Neuronal stem cell (in vitro differentiated cells): ENCODE data around the gene NFX1. TPM values are rescaled to one million over a fixed set of nuclear protein-coding genes. Genes with fewer than 3 reads are reported as not detected.
A peak's percentile ranks its signal among the peaks of the same experiment; 100 is the strongest.

Experiments used
- DNase-seq: peaks from one replicate; pipeline ENCODE4 v3.0.0-alpha.2; 2013; ENCODE audit warnings: low spot score
- H2AFZ ChIP-seq: one replicate; pipeline ENCODE4 v1.6.1; 2013; ENCODE audit warnings: mild to moderate bottlenecking, low read length, inconsistent platforms
- H2AK5ac ChIP-seq: 2 replicates; pipeline ENCODE4 v1.6.1; 2013; ENCODE audit warnings: low read depth, mild to moderate bottlenecking, inconsistent platforms, low read length, moderate library complexity, mixed read lengths
- H2BK120ac ChIP-seq: 2 replicates; pipeline ENCODE4 v1.6.1; 2013; ENCODE audit warnings: low read depth, mild to moderate bottlenecking, inconsistent platforms, low read length, moderate library complexity, mixed read lengths
- H2BK12ac ChIP-seq: one replicate; pipeline ENCODE4 v1.6.1; 2013; ENCODE audit warnings: low read length, inconsistent platforms
- H2BK15ac ChIP-seq: 2 replicates; pipeline ENCODE4 v1.6.1; 2013; ENCODE audit warnings: mild to moderate bottlenecking, low read length, inconsistent platforms, mixed read lengths
- H2BK5ac ChIP-seq: one replicate; pipeline ENCODE4 v1.6.1; 2013; ENCODE audit warnings: inconsistent platforms, mild to moderate bottlenecking, low read length, moderate library complexity
- H3K14ac ChIP-seq: one replicate; pipeline ENCODE4 v1.6.1; 2013; ENCODE audit warnings: low read length, inconsistent platforms
- H3K18ac ChIP-seq: 2 replicates; pipeline ENCODE4 v1.6.1; 2013; ENCODE audit warnings: low read length, inconsistent platforms
- H3K23ac ChIP-seq: 2 replicates; pipeline ENCODE4 v1.6.1; 2013; ENCODE audit warnings: low read depth, mild to moderate bottlenecking, mixed read lengths, low read length, inconsistent platforms; ENCODE audit not compliant: poor library complexity
- H3K27ac ChIP-seq: replicated peaks from 3 replicates; pipeline ENCODE4 v1.5.1; 2013; ENCODE audit warnings: low read length, inconsistent platforms
- H3K27me3 ChIP-seq, 3 experiments: 2 replicates each; pipeline ENCODE4 v1.6.1; 2013; ENCODE audit warnings: low read length in 3 of 3, mild to moderate bottlenecking in 2 of 3, inconsistent platforms in 1 of 3, low read depth in 1 of 3, mixed read lengths in 1 of 3, moderate library complexity in 1 of 3; ENCODE audit not compliant: control insufficient read depth in 3 of 3, insufficient read depth in 3 of 3
- H3K36me3 ChIP-seq, 2 donors: replicated peaks in 1 of 2; 2 replicates each; pipeline ENCODE4 v1.6.1; 2013; ENCODE audit warnings: low read length in 2 of 2; ENCODE audit not compliant: control insufficient read depth in 2 of 2, insufficient read depth in 2 of 2
- H3K4ac ChIP-seq: 2 replicates; pipeline ENCODE4 v1.6.1; 2013; ENCODE audit warnings: inconsistent platforms, mild to moderate bottlenecking, low read length, moderate library complexity
- H3K4me1 ChIP-seq, 2 donors: 1 replicate in 1 of 2; 2 replicates in 1 of 2; pipeline ENCODE4 v1.6.1; 2013; ENCODE audit warnings: low read length in 2 of 2, low read depth in 1 of 2; ENCODE audit not compliant: control insufficient read depth in 2 of 2, insufficient read depth in 1 of 2
- H3K4me2 ChIP-seq: one replicate; pipeline ENCODE4 v1.6.1; 2013; ENCODE audit warnings: mild to moderate bottlenecking, low read length, inconsistent platforms; ENCODE audit not compliant: insufficient read depth, poor library complexity, severe bottlenecking
- H3K4me3 ChIP-seq, 2 donors: 2 replicates each; pipeline ENCODE4 v1.5.1; 2013; ENCODE audit warnings: low read length in 2 of 2, mild to moderate bottlenecking in 2 of 2, inconsistent platforms in 1 of 2, moderate library complexity in 1 of 2
- H3K79me1 ChIP-seq: one replicate; pipeline ENCODE4 v1.6.1; 2013; ENCODE audit warnings: low read depth, mild to moderate bottlenecking, inconsistent platforms, low read length, moderate library complexity
- H3K9ac ChIP-seq: one replicate; pipeline ENCODE4 v1.6.1; 2013; ENCODE audit warnings: mild to moderate bottlenecking, low read depth, low read length, inconsistent platforms; ENCODE audit not compliant: poor library complexity
- H3K9me3 ChIP-seq, 2 donors: replicated peaks in 1 of 2; 2 replicates each; pipeline versions ENCODE3 to v1.6.1; 2013; ENCODE audit warnings: low read length in 2 of 2, mild to moderate bottlenecking in 2 of 2, inconsistent platforms in 1 of 2, low read depth in 1 of 2, mixed read lengths in 1 of 2, moderate library complexity in 1 of 2; ENCODE audit not compliant: control insufficient read depth in 2 of 2, insufficient read depth in 1 of 2
- H4K8ac ChIP-seq: one replicate; pipeline ENCODE4 v1.6.1; 2013; ENCODE audit warnings: low read depth, mild to moderate bottlenecking, inconsistent platforms, low read length, moderate library complexity
- H4K91ac ChIP-seq: one replicate; pipeline ENCODE4 v1.6.1; 2013; ENCODE audit warnings: low read length, low read depth, mild to moderate bottlenecking, inconsistent platforms; ENCODE audit not compliant: poor library complexity
- WGBS, 2 donors: extraction: QIAGEN DNeasy Blood & Tissue Kit; methylation state at CpG; one replicate each; pipeline ENCODE4 v1.1.7; 2013; ENCODE audit warnings: missing lambda C conversion rate in 2 of 2, mixed read lengths in 1 of 2; ENCODE audit not compliant: insufficient read length in 2 of 2, insufficient replicate concordance in 1 of 2; ENCODE audit errors: extremely low coverage in 2 of 2; 5-methylcytosine and 5-hydroxymethylcytosine counted together
- polyA plus RNA-seq, 2 experiments: library from polyadenylated mRNA; stranded (reverse); fragments of 200-250 nt; gene quantifications; one replicate each; pipeline ENCODE4 v1.2.3, GENCODE V29; 2013

The NFX1 gene
- 14.7 TPM for polyA plus RNA-seq (2013, experiment 1 of 2)
- polyA plus RNA-seq (2013, experiment 2 of 2), result 15.8 TPM

- H3K27ac ChIP-seq, result peak within 1 kb of the TSS; percentile 57
Observed at GRCh38 chr9:33290247-33291030, at the start of gene NFX1. TSS of gene NFX1 (plus strand) at chr9:33290516. CDS start at chr9:33290573, 57 bp downstream.

GRCh38 chr9:33241298-33241697 lies 49.0 kb upstream of the NFX1 start:
- Histone ChIP-seq H3K14ac (no peak overlapping the region), H2AFZ (no peak overlapping the region), H3K9ac (no peak overlapping the region), H2AK5ac (no peak overlapping the region), H3K9me3 (no peaks in the 10 kb centered on the region), H3K23ac (no peak overlapping the region), H4K91ac (no peak overlapping the region), H3K27ac (no peak overlapping the region), H3K4me3 (no peak overlapping the region), H2BK12ac (no peak overlapping the region), H3K4ac (no peak overlapping the region), H4K8ac (no peak overlapping the region), H3K36me3 (no peaks in the 10 kb centered on the region), H2BK120ac (no peak overlapping the region), H2BK15ac (no peak overlapping the region), H3K4me2 (no peak overlapping the region), H2BK5ac (no peak overlapping the region), H3K79me1 (no peaks in the 10 kb centered on the region), H3K18ac (no peak overlapping the region), H3K4me1 (peaks cover 0 to 2% of the 10 kb centered on the region in 2 donors), H3K27me3 (peaks cover 0 to 3% (median 3%) of the 10 kb centered on the region in 3 experiments)
- DNase-seq, result no peak
- WGBS, 2 donors, result no CpG with 5 or more reads among the region's 5 CpGs

More at GRCh38 chr9:33290247-33291030, at the start of gene NFX1:
- peaks cover 7% of the 10 kb centered on the region for H3K79me1 ChIP-seq
- DNase-seq, result peak; percentile 95
- no peak within 1 kb of the TSS for H3K4ac ChIP-seq
- H3K23ac ChIP-seq, result peak within 1 kb of the TSS; percentile 6
- peak within 1 kb of the TSS; percentile 79 to 98 for H3K4me3 ChIP-seq
- no peak within 1 kb of the TSS for H4K91ac ChIP-seq
- no peaks in the 10 kb centered on the region for H3K27me3 ChIP-seq
- no peak within 1 kb of the TSS for H4K8ac ChIP-seq
- H3K4me2 ChIP-seq, result peak within 1 kb of the TSS; percentile 87
- peaks cover 0 to 1% of the 10 kb centered on the region in 2 donors for H3K4me1 ChIP-seq
- no CpG with 5 or more reads among the region's 63 CpGs for WGBS, 2 donors
- no peaks in the 10 kb centered on the region for H3K9me3 ChIP-seq
- no peak within 1 kb of the TSS for H3K14ac ChIP-seq
- H2AK5ac ChIP-seq, result peak within 1 kb of the TSS; percentile 90
- H2BK120ac ChIP-seq, result no peak within 1 kb of the TSS
- peak within 1 kb of the TSS; percentile 85 for H3K9ac ChIP-seq
- H2BK5ac ChIP-seq, result no peak within 1 kb of the TSS
- H2BK15ac ChIP-seq, result no peak within 1 kb of the TSS
- H3K36me3 ChIP-seq, result peaks cover 12 to 38% of the 10 kb centered on the region in 2 donors
- H3K18ac ChIP-seq, result peak within 1 kb of the TSS; percentile 5
- H2BK12ac ChIP-seq, result no peak within 1 kb of the TSS
- H2AFZ ChIP-seq, result peak within 1 kb of the TSS; percentile 91

GRCh38 chr9:33242609-33243134 lies 47.6 kb upstream of the NFX1 start:
- Histone ChIP-seq H2BK15ac (no peak overlapping the region), H3K23ac (no peak overlapping the region), H2BK120ac (no peak overlapping the region), H3K9me3 (no peaks in the 10 kb centered on the region), H3K4me3 (no peak overlapping the region), H3K4me1 (no peaks in the 10 kb centered on the region), H3K36me3 (peaks cover 0 to 2% of the 10 kb centered on the region in 2 donors), H3K4me2 (no peak overlapping the region), H2BK5ac (no peak overlapping the region), H3K79me1 (no peaks in the 10 kb centered on the region), H4K8ac (no peak overlapping the region), H3K27ac (no peak overlapping the region), H4K91ac (no peak overlapping the region), H3K4ac (no peak overlapping the region), H2AFZ (no peak overlapping the region), H2BK12ac (no peak overlapping the region), H3K27me3 (no peaks in the 10 kb centered on the region), H2AK5ac (no peak overlapping the region), H3K18ac (no peak overlapping the region), H3K9ac (no peak overlapping the region), H3K14ac (no peak overlapping the region)
- no peak for DNase-seq
- WGBS, 2 donors, result no CpG with 5 or more reads among the region's 6 CpGs

- Histone ChIP-seq H3K23ac (no peak overlapping the region), H3K79me1 (no peaks in the 10 kb centered on the region), H4K91ac (no peak overlapping the region), H3K27me3 (no peaks in the 10 kb centered on the region), H3K4me1 (no peaks in the 10 kb centered on the region), H3K4ac (no peak overlapping the region), H2AFZ (no peak overlapping the region), H3K18ac (no peak overlapping the region), H2BK15ac (no peak overlapping the region), H2AK5ac (no peak overlapping the region), H3K4me3 (no peak overlapping the region), H3K9ac (no peak overlapping the region), H2BK120ac (no peak overlapping the region), H3K4me2 (no peak overlapping the region), H2BK12ac (no peak overlapping the region), H3K36me3 (peaks cover 0 to 12% of the 10 kb centered on the region in 2 donors), H3K14ac (no peak overlapping the region), H4K8ac (no peak overlapping the region), H3K9me3 (no peaks in the 10 kb centered on the region), H3K27ac (no peak overlapping the region), H2BK5ac (no peak overlapping the region)
- no CpG with 5 or more reads among the region's 9 CpGs for WGBS, 2 donors
- no peak for DNase-seq
Observed at GRCh38 chr9:33244137-33244784, 46.1 kb upstream of the NFX1 start.
